ENCODE results near the gene CYREN. TPM values are rescaled to one million over a fixed set of nuclear protein-coding genes. Genes with fewer than 3 reads are reported as not detected.

Gene CYREN
- total RNA-seq = 15.0 TPM

- peak; percentile 97 for DNase-seq (ENCODE audit: low spot score)
- ATAC-seq = peak; percentile 84
Observed at GRCh38 chr7:135170274-135170997, at the start of gene CYREN. Gene CYREN, minus strand, starts transcription at chr7:135170707. Its CDS starts 1,785 bp downstream, at chr7:135168922.

- ATAC-seq = peak; percentile 84
- DNase-seq (ENCODE audit: low spot score) = peak; percentile 62
Observed at GRCh38 chr7:135217645-135218509, 47.4 kb upstream of the CYREN start.

- DNase-seq (ENCODE audit: low spot score) = no peak
- no peak for ATAC-seq
Observed at GRCh38 chr7:135215698-135216097, 45.2 kb upstream of the CYREN start.

GRCh38 chr7:135215180-135215579 is 44.7 kb upstream of the CYREN start:
- DNase-seq (ENCODE audit: low spot score) = no peak

GRCh38 chr7:135213831-135214230 is 43.3 kb upstream of the CYREN start:
- DNase-seq (ENCODE audit: low spot score) (no peak), ATAC-seq (no peak)

More at GRCh38 chr7:135215180-135215579, 44.7 kb upstream of the CYREN start:
- ATAC-seq = peak; percentile 4

GRCh38 chr7:135211946-135212685 is 41.6 kb upstream of the CYREN start:
- DNase-seq (ENCODE audit: low spot score) (peak; percentile 72), ATAC-seq (peak; percentile 48)

GRCh38 chr7:135211179-135211945 is 40.9 kb upstream of the CYREN start, which contains the start of gene WDR91:
Gene WDR91, minus strand, starts transcription at chr7:135211526. Its CDS starts 24 bp downstream, at chr7:135211502.
- peak; percentile 93 for ATAC-seq

GRCh38 chr7:135210888-135211178 is 40.3 kb upstream of the CYREN start:
- DNase-seq (ENCODE audit: low spot score) = no peak

More at GRCh38 chr7:135211179-135211945, 40.9 kb upstream of the CYREN start, which contains the start of gene WDR91:
- DNase-seq (ENCODE audit: low spot score) = peak; percentile 98

GRCh38 chr7:135209225-135209834 is 38.8 kb upstream of the CYREN start:
- no peak for ATAC-seq
- no peak for DNase-seq (ENCODE audit: low spot score)

More at GRCh38 chr7:135210888-135211178, 40.3 kb upstream of the CYREN start:
- peak; percentile 16 for ATAC-seq

- ATAC-seq (no peak), DNase-seq (ENCODE audit: low spot score) (no peak)
Observed at GRCh38 chr7:135208102-135208793, 37.7 kb upstream of the CYREN start.

- DNase-seq (ENCODE audit: low spot score) (no peak), ATAC-seq (no peak)
Observed at GRCh38 chr7:135207406-135208101, 37.0 kb upstream of the CYREN start.

GRCh38 chr7:135206941-135207391 is 36.5 kb upstream of the CYREN start:
- no peak for ATAC-seq
- DNase-seq (ENCODE audit: low spot score) = no peak

GRCh38 chr7:135205850-135206249 is 35.3 kb upstream of the CYREN start:
- ATAC-seq = no peak
- DNase-seq (ENCODE audit: low spot score) = no peak

- ATAC-seq (no peak), DNase-seq (ENCODE audit: low spot score) (no peak)
Observed at GRCh38 chr7:135204876-135205275, 34.4 kb upstream of the CYREN start.

GRCh38 chr7:135204341-135204749 is 33.8 kb upstream of the CYREN start:
- ATAC-seq (no peak), DNase-seq (ENCODE audit: low spot score) (no peak)

- ATAC-seq (no peak), DNase-seq (ENCODE audit: low spot score) (no peak)
Observed at GRCh38 chr7:135201350-135201749, 30.8 kb upstream of the CYREN start.

- no peak for DNase-seq (ENCODE audit: low spot score)
- ATAC-seq = no peak
Observed at GRCh38 chr7:135200821-135201331, 30.4 kb upstream of the CYREN start.

GRCh38 chr7:135199439-135199838 is 28.9 kb upstream of the CYREN start:
- ATAC-seq (no peak), DNase-seq (ENCODE audit: low spot score) (no peak)
